GM19468 (cell line): Measurements from ENCODE around the gene IQCH.
"Not testable (repeated sequence)": the region's sequence is repeated elsewhere in the genome, so short reads cannot be mapped to it uniquely, and the experiment has no call there.

Source experiments
- ATAC-seq: cut with Tn5 transposase; IDR thresholded peaks from one replicate; pipeline ENCODE4 v1.9.1; 2021; ENCODE audit warnings: mild to moderate bottlenecking, moderate library complexity, moderate number of reproducible peaks; ENCODE audit not compliant: unreplicated experiment; ENCODE audit errors: extremely low read depth

IQCH gene

GRCh38 chr15:67343206-67343605, 88.6 kb downstream of the IQCH start:
- no peak for ATAC-seq

- no peak for ATAC-seq
Measured at GRCh38 chr15:67349634-67350033, 95.0 kb downstream of the IQCH start.

- ATAC-seq, result no peak
Measured at GRCh38 chr15:67350042-67350441, 95.5 kb downstream of the IQCH start.

GRCh38 chr15:67358391-67358790, 103.8 kb downstream of the IQCH start:
- ATAC-seq, result no peak

GRCh38 chr15:67358812-67359211, 104.2 kb downstream of the IQCH start:
- ATAC-seq, result no peak

- no peak for ATAC-seq
Measured at GRCh38 chr15:67359431-67360079, 105.0 kb downstream of the IQCH start.

GRCh38 chr15:67361100-67361499, 106.5 kb downstream of the IQCH start:
- no peak for ATAC-seq

- not testable (repeated sequence) for ATAC-seq
Measured at GRCh38 chr15:67363712-67364111, 109.1 kb downstream of the IQCH start.

- no peak for ATAC-seq
Measured at GRCh38 chr15:67365994-67366393, 111.4 kb downstream of the IQCH start.

GRCh38 chr15:67366904-67367303, 112.3 kb downstream of the IQCH start:
- no peak for ATAC-seq

- ATAC-seq, result no peak
Measured at GRCh38 chr15:67369359-67369998, 114.9 kb downstream of the IQCH start.

- ATAC-seq, result no peak
Measured at GRCh38 chr15:67370206-67370954, 115.8 kb downstream of the IQCH start.

GRCh38 chr15:67372543-67372942, 118.0 kb downstream of the IQCH start:
- no peak for ATAC-seq

GRCh38 chr15:67372986-67373675, 118.5 kb downstream of the IQCH start:
- ATAC-seq, result no peak

- no peak for ATAC-seq
Measured at GRCh38 chr15:67373971-67374370, 119.4 kb downstream of the IQCH start.

- ATAC-seq, result no peak
Measured at GRCh38 chr15:67379530-67379929, 124.9 kb downstream of the IQCH start.

GRCh38 chr15:67380921-67381320, 126.3 kb downstream of the IQCH start:
- ATAC-seq, result no peak

GRCh38 chr15:67381416-67382045, 126.9 kb downstream of the IQCH start:
- no peak for ATAC-seq

- no peak for ATAC-seq
Measured at GRCh38 chr15:67382723-67383122, 128.1 kb downstream of the IQCH start.

GRCh38 chr15:67383899-67384298, 129.3 kb downstream of the IQCH start:
- ATAC-seq, result no peak
